ENCODE results near the gene GNG14.
"Not testable (repeated sequence)": the region's sequence is repeated elsewhere in the genome, so short reads cannot be mapped to it uniquely, and the experiment has no call there.

Gene GNG14

GRCh38 chr19:12725612-12726011 is 37.8 kb downstream of the GNG14 start:
- not testable (repeated sequence) for DNase-seq

- DNase-seq = no peak
These were observed 39.2 kb downstream of the GNG14 start for GRCh38 chr19:12726988-12727316.

DNA sequence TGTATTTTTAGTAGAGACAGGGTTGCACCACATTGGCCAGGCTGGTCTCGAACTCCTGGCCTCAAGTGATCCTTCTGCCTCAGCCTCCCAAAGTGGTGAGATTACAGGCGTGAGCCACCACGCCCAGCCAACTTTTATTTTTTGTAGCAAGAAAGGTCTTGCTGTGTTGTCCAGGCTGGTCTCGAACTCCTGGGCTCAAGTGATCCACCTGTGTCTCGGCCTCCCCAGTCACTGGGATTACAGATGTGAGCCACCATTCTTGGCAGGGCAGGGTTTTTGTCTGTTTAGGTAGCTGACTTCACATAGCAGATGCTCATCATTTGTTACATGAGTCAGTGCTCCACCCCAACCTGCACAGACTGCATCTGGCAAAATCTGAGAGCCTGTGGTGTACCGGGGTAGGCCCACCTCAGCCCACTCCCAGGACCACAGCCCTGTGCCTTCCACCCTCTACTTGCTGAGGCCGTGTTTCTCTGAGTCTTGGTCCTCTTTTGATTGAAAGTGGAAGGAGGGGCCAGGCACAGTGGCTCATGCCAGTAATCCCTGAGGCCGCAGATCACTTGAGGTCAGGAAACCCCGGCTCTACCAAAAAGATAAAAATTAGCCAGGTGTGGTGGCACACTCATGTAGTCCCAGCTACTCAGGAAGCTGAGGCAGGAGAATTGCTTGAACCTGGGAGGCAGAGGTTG is 40.1 kb downstream of the GNG14 start:
- no peak for DNase-seq

DNA sequence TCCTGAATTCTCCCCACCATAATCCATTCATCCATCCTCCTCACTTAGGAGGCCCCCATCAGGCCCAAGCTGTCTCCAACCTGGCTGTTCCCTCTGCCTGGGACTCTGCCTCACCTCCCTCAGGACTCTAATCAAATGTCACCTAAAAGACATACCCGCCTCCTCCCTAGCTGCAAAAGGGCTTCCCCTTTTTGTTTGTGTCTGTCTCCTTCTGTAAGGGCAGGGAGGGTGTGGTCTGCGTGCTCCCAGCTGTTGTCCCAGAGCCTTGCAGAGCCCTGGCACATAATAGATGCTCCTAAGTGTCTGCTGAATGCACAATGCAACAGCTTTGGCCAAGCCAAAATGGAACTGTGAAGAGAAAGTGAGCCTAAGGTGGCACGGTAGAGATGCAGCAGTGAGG is 42.3 kb downstream of the GNG14 start:
- DNase-seq = no peak

DNA sequence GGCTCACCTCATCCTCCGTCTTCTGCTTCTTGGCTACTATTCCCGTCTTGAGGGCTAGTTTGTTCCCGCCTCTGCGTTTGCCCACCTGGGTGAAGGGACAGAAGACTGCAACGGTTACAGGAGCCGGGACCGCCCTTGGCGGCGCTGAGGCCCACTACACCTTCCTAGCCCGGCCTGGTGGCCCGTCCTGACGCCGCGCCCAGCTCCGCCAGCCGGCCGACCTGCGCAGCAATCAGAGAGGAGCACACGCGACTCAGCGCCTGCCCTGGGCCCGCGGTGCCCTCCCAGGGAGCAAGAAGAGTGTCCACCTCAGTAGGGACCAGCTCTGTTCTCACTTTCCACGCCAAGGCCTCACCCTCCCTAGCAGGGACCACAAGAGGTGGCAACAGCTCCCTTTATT is 43.5 kb downstream of the GNG14 start:
- no peak for DNase-seq

- DNase-seq = peak; percentile 80
These were observed 45.8 kb downstream of the GNG14 start for GRCh38 chr19:12733369-12734214.

GRCh38 chr19:12736995-12737834 is 49.4 kb downstream of the GNG14 start, which contains the start of gene GET3:
Gene GET3 (plus strand): TSS chr19:12737497. CDS start chr19:12737506, 9 bp downstream.
- peak; percentile 94 for DNase-seq

DNA sequence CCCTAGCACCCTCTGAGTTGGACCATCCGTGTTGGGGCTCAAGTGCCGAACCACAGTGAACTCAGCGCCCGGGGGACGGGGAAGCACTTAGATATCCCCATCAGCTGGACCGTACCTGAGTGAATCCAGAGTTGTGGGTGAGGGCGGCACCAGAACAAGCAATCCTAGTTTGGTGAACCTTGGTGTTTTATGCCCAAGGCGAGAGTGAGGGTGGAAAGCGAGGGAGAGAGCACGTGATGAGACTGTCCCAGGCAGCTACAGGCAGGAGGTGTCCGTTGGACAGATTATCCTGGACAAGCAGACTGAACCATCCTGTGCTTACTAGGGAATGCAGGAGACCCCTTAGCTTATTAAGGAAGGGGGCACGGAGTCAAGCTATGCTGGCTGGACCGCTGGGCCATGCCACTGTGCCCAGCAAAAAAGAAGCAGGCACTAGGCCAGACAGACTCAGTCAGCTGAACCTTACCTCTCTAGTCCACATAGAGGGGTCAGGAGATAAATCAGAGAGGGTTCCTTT is 50.1 kb downstream of the GNG14 start:
- no peak for DNase-seq
